Stimulated activated memory B cell treated with anti-CD40 and anti-IgM and Interleukin-4, amounts not matched to agents 10 μg/mL and 1 μg/mL and 100 μg/mL, for 72 hours (primary cell): ENCODE data around the gene CENPF.

Experiments used
- ATAC-seq: fragments of 150-1000 bp; cut with Tn5 transposase; 2 replicates; pipeline ENCODE4 v1.10.0; 2021
- H3K27ac Mint-ChIP-seq: one replicate; pipeline ENCODE4 v1.8.0; 2022; ENCODE audit warnings: mild to moderate bottlenecking, mixed read lengths
- H3K27me3 Mint-ChIP-seq: one replicate; pipeline ENCODE4 v1.8.0; 2022; ENCODE audit warnings: mixed read lengths
- H3K36me3 Mint-ChIP-seq: one replicate; pipeline ENCODE4 v1.8.0; 2022; ENCODE audit warnings: mixed read lengths
- H3K4me1 Mint-ChIP-seq: one replicate; pipeline ENCODE4 v1.8.0; 2022; ENCODE audit warnings: mixed read lengths
- H3K4me3 Mint-ChIP-seq: one replicate; pipeline ENCODE4 v1.8.0; 2022; ENCODE audit warnings: mild to moderate bottlenecking, moderate library complexity, mixed read lengths
- H3K9me3 Mint-ChIP-seq: one replicate; pipeline ENCODE4 v1.8.0; 2022; ENCODE audit warnings: mixed read lengths

The CENPF gene, protein sequence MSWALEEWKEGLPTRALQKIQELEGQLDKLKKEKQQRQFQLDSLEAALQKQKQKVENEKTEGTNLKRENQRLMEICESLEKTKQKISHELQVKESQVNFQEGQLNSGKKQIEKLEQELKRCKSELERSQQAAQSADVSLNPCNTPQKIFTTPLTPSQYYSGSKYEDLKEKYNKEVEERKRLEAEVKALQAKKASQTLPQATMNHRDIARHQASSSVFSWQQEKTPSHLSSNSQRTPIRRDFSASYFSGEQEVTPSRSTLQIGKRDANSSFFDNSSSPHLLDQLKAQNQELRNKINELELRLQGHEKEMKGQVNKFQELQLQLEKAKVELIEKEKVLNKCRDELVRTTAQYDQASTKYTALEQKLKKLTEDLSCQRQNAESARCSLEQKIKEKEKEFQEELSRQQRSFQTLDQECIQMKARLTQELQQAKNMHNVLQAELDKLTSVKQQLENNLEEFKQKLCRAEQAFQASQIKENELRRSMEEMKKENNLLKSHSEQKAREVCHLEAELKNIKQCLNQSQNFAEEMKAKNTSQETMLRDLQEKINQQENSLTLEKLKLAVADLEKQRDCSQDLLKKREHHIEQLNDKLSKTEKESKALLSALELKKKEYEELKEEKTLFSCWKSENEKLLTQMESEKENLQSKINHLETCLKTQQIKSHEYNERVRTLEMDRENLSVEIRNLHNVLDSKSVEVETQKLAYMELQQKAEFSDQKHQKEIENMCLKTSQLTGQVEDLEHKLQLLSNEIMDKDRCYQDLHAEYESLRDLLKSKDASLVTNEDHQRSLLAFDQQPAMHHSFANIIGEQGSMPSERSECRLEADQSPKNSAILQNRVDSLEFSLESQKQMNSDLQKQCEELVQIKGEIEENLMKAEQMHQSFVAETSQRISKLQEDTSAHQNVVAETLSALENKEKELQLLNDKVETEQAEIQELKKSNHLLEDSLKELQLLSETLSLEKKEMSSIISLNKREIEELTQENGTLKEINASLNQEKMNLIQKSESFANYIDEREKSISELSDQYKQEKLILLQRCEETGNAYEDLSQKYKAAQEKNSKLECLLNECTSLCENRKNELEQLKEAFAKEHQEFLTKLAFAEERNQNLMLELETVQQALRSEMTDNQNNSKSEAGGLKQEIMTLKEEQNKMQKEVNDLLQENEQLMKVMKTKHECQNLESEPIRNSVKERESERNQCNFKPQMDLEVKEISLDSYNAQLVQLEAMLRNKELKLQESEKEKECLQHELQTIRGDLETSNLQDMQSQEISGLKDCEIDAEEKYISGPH (N-terminal part only)

DNA sequence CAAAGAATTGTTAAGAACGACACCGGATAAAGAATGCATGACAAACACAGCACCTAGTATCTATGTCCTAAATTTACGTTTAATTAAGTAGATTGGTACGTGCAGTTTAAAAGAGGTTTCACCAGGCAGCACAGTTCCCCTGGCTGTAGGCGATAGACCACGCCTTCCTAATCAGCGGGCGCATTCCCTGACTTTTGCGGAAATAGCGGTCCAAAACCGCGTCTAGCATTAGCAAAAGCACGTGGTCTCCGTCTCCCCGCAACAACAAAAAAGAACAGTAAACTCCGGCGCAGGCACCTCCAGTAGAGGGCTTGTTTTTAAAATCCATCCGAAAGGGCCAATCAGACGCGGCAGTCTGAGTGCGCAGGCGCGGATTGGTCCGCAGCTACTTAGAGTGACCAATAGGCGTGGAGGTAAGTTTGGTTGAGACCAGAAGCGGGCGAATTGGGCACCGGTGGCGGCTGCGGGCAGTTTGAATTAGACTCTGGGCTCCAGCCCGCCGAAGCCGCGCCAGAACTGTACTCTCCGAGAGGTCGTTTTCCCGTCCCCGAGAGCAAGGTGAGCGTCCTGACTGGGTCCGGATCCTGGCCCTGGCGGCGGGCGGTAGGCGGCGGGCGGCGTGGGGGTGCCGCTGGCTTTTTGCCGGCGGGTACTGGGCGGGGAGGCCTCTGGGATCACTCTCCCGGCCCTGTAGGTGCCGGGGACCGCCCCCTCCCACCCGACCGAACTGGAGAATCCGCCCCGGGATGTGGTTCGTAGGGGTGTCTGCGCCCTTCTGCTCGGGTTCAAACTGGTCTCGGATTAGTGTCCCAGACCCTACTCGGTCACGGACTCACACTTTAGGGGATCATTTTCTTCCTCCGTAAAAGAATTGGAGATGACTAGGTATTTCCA lies at the start of gene CENPF:
TSS of gene CENPF (plus strand) at position 432 of the 894 bp plus-strand sequence. CDS start 10,560 bp downstream, outside the sequence.
- ATAC-seq = peak; percentile 99
- H3K9me3 Mint-ChIP-seq = no peaks in the 10 kb centered on the region
- peak within 1 kb of the TSS; percentile 54 for H3K27ac Mint-ChIP-seq
- no peaks in the 10 kb centered on the region for H3K36me3 Mint-ChIP-seq
- peaks cover 12% of the 10 kb centered on the region for H3K4me1 Mint-ChIP-seq
- H3K27me3 Mint-ChIP-seq = no peaks in the 10 kb centered on the region
- peak within 1 kb of the TSS; percentile 95 for H3K4me3 Mint-ChIP-seq

- Mint-ChIP-seq H3K36me3 (no peaks in the 10 kb centered on the region), H3K4me3 (no peak overlapping the region), H3K27me3 (peaks cover 44% of the 10 kb centered on the region), H3K9me3 (no peaks in the 10 kb centered on the region), H3K4me1 (no peaks in the 10 kb centered on the region), H3K27ac (no peak overlapping the region)
- peak; percentile 48 for ATAC-seq
Measured at GRCh38 chr1:214557952-214558735, 44.9 kb upstream of the CENPF start.

GRCh38 chr1:214563881-214564280 lies 39.1 kb upstream of the CENPF start:
- Mint-ChIP-seq H3K27me3 (peaks cover 35% of the 10 kb centered on the region), H3K4me1 (no peaks in the 10 kb centered on the region), H3K9me3 (no peaks in the 10 kb centered on the region), H3K27ac (no peak overlapping the region), H3K4me3 (no peak overlapping the region), H3K36me3 (no peaks in the 10 kb centered on the region)
- no peak for ATAC-seq

DNA sequence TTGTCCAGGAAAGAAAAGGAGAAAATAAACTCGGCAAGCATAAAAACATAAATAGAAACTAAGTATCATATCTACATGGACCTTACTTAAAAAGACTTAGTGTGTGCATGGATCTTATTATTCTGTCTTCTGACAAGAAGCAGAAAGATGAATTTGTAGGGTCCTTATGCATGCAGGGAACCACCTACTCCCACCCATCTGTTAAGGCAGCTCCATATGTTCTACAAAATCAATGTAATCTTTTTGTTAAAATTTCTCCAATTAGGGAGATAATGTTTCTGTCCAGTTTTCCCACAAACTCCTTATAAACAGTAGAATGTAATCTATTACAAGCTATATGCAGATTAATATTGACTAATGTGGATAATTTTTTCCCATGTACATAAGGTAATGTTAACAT lies 37.7 kb upstream of the CENPF start:
- no peak overlapping the region for H3K4me3 Mint-ChIP-seq

DNA sequence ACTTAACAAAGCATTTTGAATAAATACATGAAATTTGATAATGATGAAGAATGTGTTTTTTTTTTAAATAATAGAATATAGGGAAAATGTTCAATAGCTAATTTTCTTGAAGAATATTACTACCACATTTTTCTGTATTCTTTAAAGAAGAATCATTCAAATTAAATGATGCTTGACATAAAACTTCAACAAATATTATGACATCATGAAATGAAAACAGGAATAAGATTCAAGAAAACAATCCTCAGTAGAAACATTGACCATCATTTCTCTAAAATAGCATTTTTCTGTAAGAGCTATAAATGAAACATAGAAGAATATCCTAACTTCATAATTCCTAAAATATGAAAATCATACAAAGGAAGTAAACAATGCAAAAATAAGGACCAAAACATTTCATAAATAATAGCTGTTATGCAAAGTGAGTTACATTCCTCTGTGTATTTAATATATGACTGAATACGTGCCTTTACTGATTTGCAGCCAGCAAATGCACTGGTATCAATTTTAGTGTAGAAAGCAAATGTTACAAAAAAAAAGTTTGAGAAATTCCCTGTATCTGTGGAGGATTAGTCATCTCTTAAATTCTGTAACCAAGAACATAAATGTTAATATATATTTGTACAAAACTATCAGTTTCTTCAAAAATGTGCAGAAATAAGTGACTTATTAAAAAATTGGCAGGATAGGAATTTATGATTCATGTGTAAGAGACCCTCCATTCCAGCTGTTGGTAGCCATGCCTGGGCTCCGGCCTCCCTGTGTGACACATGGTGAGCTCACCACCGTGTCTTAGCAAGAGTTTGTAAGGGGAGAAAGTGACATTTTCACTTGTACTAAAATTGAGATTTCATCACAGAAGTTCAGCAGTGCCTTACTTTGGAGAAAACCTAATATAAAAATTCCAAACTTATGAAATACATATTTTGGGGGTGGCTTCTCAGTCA lies 36.6 kb upstream of the CENPF start:
- H3K36me3 Mint-ChIP-seq = no peaks in the 10 kb centered on the region
- peaks cover 3% of the 10 kb centered on the region for H3K9me3 Mint-ChIP-seq
- no peak for ATAC-seq
- H3K4me1 Mint-ChIP-seq = no peaks in the 10 kb centered on the region
- H3K4me3 Mint-ChIP-seq = no peak overlapping the region
- peaks cover 22% of the 10 kb centered on the region for H3K27me3 Mint-ChIP-seq
- H3K27ac Mint-ChIP-seq = no peak overlapping the region

More for the DNA sequence above, 37.7 kb upstream of the CENPF start:
- Mint-ChIP-seq H3K27ac (no peak overlapping the region), H3K27me3 (peaks cover 33% of the 10 kb centered on the region), H3K9me3 (peaks cover 3% of the 10 kb centered on the region), H3K36me3 (no peaks in the 10 kb centered on the region), H3K4me1 (no peaks in the 10 kb centered on the region)
- no peak for ATAC-seq

DNA sequence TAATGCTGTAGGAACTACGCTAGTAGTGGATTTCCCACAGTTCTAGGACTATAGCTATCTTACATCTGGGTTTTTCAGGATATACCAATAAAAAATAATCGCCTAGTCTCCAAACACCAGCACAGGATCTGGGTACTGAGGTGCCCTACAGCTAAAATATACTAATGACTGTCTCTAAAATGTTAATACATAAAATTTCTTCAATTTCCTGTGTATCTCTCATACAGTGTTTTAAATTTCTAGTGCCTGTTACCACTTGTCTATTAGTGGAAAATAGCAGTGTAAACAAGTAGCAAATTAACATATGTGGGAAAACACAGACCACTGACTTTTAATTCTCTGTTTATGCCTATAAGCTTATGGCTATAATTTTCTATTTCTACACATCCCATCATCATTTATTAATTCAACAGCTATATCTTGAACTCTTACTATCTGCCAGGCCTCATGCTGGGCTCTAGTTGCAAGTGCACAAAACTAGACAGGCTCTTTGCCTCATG lies 35.5 kb upstream of the CENPF start:
- H3K36me3 Mint-ChIP-seq = no peaks in the 10 kb centered on the region
- no peak overlapping the region for H3K27ac Mint-ChIP-seq
- no peak for ATAC-seq
- H3K4me3 Mint-ChIP-seq = no peak overlapping the region
- peaks cover 3% of the 10 kb centered on the region for H3K9me3 Mint-ChIP-seq
- peaks cover 11% of the 10 kb centered on the region for H3K27me3 Mint-ChIP-seq
- no peaks in the 10 kb centered on the region for H3K4me1 Mint-ChIP-seq

DNA sequence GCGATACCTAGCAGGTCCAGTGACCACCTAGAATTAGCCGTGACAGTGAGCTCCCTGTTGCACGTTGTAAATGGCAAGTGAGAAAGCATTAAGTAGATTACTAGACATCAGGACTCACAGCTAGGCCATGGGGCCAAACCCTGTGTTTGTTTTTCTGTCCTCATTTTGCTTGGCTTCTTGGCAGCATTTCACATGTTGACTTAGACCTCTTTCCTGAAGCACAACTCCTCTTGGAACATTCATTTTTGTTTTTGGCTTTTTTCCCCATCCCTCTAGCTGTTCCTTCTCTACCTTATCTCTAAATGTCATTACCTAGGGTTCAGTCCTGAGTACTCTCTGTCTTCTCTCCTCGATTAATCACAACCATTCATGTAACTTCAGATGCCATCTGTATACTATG lies 34.7 kb upstream of the CENPF start:
- H3K4me3 Mint-ChIP-seq = no peak overlapping the region
- peaks cover 11% of the 10 kb centered on the region for H3K27me3 Mint-ChIP-seq
- peaks cover 3% of the 10 kb centered on the region for H3K9me3 Mint-ChIP-seq
- no peak for ATAC-seq
- no peak overlapping the region for H3K27ac Mint-ChIP-seq
- no peaks in the 10 kb centered on the region for H3K36me3 Mint-ChIP-seq
- H3K4me1 Mint-ChIP-seq = no peaks in the 10 kb centered on the region

GRCh38 chr1:214569357-214570004 lies 33.5 kb upstream of the CENPF start:
- ATAC-seq = no peak
- H3K4me3 Mint-ChIP-seq = no peak overlapping the region
- H3K27me3 Mint-ChIP-seq = peaks cover 11% of the 10 kb centered on the region
- no peaks in the 10 kb centered on the region for H3K36me3 Mint-ChIP-seq
- H3K4me1 Mint-ChIP-seq = no peaks in the 10 kb centered on the region
- H3K27ac Mint-ChIP-seq = no peak overlapping the region
- H3K9me3 Mint-ChIP-seq = peaks cover 3% of the 10 kb centered on the region

DNA sequence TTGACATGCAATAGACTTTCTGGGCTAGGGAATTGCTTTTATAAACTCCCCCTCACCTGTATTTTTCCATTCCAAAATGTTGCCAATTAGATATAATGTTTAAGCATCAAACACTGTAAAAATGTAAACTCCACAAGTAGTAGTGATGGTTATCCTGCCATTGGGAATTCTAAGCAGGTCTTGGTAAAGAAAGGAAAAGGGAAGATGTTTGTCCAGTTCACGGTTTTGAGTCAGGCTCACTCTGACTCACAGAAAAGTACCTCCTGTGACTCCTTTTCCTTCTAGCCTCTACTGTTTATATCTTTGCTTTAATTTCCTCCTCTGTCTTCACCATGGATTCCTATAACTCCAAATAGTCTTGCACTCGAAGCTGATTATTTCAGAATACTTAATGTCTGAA lies 32.6 kb upstream of the CENPF start:
- no peaks in the 10 kb centered on the region for H3K36me3 Mint-ChIP-seq
- no peak for ATAC-seq
- H3K4me1 Mint-ChIP-seq = no peaks in the 10 kb centered on the region
- peaks cover 11% of the 10 kb centered on the region for H3K27me3 Mint-ChIP-seq
- H3K4me3 Mint-ChIP-seq = no peak overlapping the region
- H3K9me3 Mint-ChIP-seq = peaks cover 3% of the 10 kb centered on the region
- H3K27ac Mint-ChIP-seq = no peak overlapping the region

DNA sequence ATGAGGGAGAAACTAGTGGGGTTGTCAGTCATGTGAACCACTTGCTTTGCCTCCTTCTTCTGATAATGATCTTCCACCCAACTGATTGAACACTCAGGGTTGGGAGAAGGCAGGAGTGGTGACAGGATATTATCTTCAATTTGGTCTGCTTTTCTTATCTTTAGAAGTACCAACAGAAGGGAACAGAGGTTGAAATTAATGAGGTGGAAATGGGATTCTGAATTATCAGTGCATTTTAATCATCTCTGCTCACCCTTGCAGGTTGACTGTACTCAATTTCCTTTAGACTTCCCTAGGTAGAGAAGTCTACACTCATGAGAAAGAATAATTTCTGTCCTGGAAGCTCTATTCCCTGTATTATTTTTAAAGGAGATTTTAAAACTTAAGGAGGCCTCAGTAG lies 31.7 kb upstream of the CENPF start:
- H3K4me3 Mint-ChIP-seq = no peak overlapping the region
- no peaks in the 10 kb centered on the region for H3K4me1 Mint-ChIP-seq
- peaks cover 11% of the 10 kb centered on the region for H3K27me3 Mint-ChIP-seq
- ATAC-seq = no peak
- H3K27ac Mint-ChIP-seq = no peak overlapping the region
- peaks cover 8% of the 10 kb centered on the region for H3K9me3 Mint-ChIP-seq
- peaks cover 5% of the 10 kb centered on the region for H3K36me3 Mint-ChIP-seq

GRCh38 chr1:214573386-214574318 lies 29.3 kb upstream of the CENPF start:
- Mint-ChIP-seq H3K9me3 (peaks cover 21% of the 10 kb centered on the region), H3K36me3 (peaks cover 9% of the 10 kb centered on the region), H3K27ac (no peak overlapping the region), H3K4me3 (no peak overlapping the region), H3K27me3 (peaks cover 10% of the 10 kb centered on the region), H3K4me1 (no peaks in the 10 kb centered on the region)
- no peak for ATAC-seq
